Caco-2 (cell line): ENCODE data around the gene PID1. TPM values are rescaled to one million over a fixed set of nuclear protein-coding genes. Genes with fewer than 3 reads are reported as not detected.

Experiments
- BruUV-seq: library from RNA; stranded (reverse); fragments of 400-500 nt; replicated peaks from 2 replicates; lab custom pipeline; 2021; lab: Mats Ljungman, UMichigan
- CTCF ChIA-PET: fragments of 300-600 bp; sonication (Branson Sonifier 250); formaldehyde crosslinking; loops from one replicate; lab custom pipeline; 2022; ENCODE audit warnings: antibody characterized with exemption; lab: Charles Lee
- POLR2A ChIA-PET: fragments of 300-600 bp; sonication (Branson Sonifier 250); formaldehyde crosslinking; loops from one replicate; lab custom pipeline; 2022; ENCODE audit warnings: antibody characterized with exemption; lab: Charles Lee
- DNase-seq, 2 experiments: peaks; one replicate each; pipeline versions ENCODE4 v3.0.0 to v3.0.0-alpha.2; 2020 to 2022
- H3K27me3 ChIP-seq: replicated peaks from 2 replicates; pipeline ENCODE4 v1.6.0; 2011; ENCODE audit warnings: low read length; ENCODE audit not compliant: control insufficient read depth, insufficient read depth
- H3K36me3 ChIP-seq: 2 replicates; pipeline ENCODE4 v1.5.1; 2011; ENCODE audit warnings: low read length; ENCODE audit not compliant: control insufficient read depth, insufficient read depth
- H3K4me1 ChIP-seq: fragments of 250-450 bp; sonication (Bioruptor Pico); 2 replicates; pipeline ENCODE4 v1.5.1; 2020; ENCODE audit warnings: mild to moderate bottlenecking
- H3K4me3 ChIP-seq: 2 replicates; pipeline ENCODE4 v1.5.1; 2011; ENCODE audit warnings: low read depth, mild to moderate bottlenecking, control low read depth, low read length
- H3K9me3 ChIP-seq: fragments of 250-450 bp; sonication (Bioruptor Pico); 2 replicates; pipeline ENCODE4 v1.5.1; 2020; ENCODE audit warnings: mild to moderate bottlenecking, moderate library complexity
- H3K27ac Mint-ChIP-seq: one replicate; pipeline ENCODE4 v1.8.0; 2022; ENCODE audit warnings: mixed read lengths; ENCODE audit not compliant: unreplicated experiment
- H3K27me3 Mint-ChIP-seq: one replicate; pipeline ENCODE4 v1.8.0; 2022; ENCODE audit warnings: mixed read lengths; ENCODE audit not compliant: insufficient read depth, unreplicated experiment
- H3K36me3 Mint-ChIP-seq: one replicate; pipeline ENCODE4 v1.8.0; 2022; ENCODE audit warnings: mild to moderate bottlenecking, mixed read lengths; ENCODE audit not compliant: insufficient read depth, unreplicated experiment
- H3K4me1 Mint-ChIP-seq: one replicate; pipeline ENCODE4 v1.8.0; 2022; ENCODE audit warnings: low read depth, mixed read lengths; ENCODE audit not compliant: unreplicated experiment
- H3K4me3 Mint-ChIP-seq: one replicate; pipeline ENCODE4 v1.8.0; 2022; ENCODE audit warnings: mild to moderate bottlenecking, moderate library complexity, mixed read lengths; ENCODE audit not compliant: unreplicated experiment
- H3K9me3 Mint-ChIP-seq: one replicate; pipeline ENCODE4 v1.8.0; 2022; ENCODE audit warnings: mixed read lengths; ENCODE audit not compliant: unreplicated experiment
- CTCF ChIP-seq, 2 experiments: fragments of 200-600 bp in 1 of 2; IDR thresholded peaks; 1 replicate in 1 of 2; 2 replicates in 1 of 2; pipeline versions ENCODE4 v1.5.1 to v1.8.0; 2011 to 2022; ENCODE audit warnings: antibody characterized with exemption in 1 of 2, control low read depth in 1 of 2, inconsistent platforms in 1 of 2, low read depth in 1 of 2, low read length in 1 of 2, mild to moderate bottlenecking in 1 of 2, moderate library complexity in 1 of 2; ENCODE audit not compliant: insufficient read depth in 1 of 2, severe bottlenecking in 1 of 2, unreplicated experiment in 1 of 2
- intact Hi-C: fragments of 100-400 bp; cut with micrococcal nuclease; formaldehyde crosslinking; loops from one replicate; pipeline ENCODE4 v1.10.0; 2022; ENCODE audit not compliant: unreplicated experiment
- total RNA-seq: library from RNA; stranded (reverse); gene quantifications from 2 replicates; pipeline ENCODE4 v1.2.3, GENCODE V29; 2022

Gene PID1
- total RNA-seq, 1 experiment from 2014 or later = 9.8 TPM

GRCh38 chr2:229001196-229001595 lies 269.9 kb downstream of the PID1 start:
- Mint-ChIP-seq H3K36me3 (no peaks in the 10 kb centered on the region), H3K4me3 (no peak overlapping the region), H3K27me3 (no peaks in the 10 kb centered on the region), H3K27ac (no peak overlapping the region), H3K4me1 (no peaks in the 10 kb centered on the region), H3K9me3 (peaks cover 15% of the 10 kb centered on the region)
- intact Hi-C loops = no loop called here
- CTCF ChIA-PET = no interaction called here
- BruUV-seq = no TSS peak
- TF ChIP-seq CTCF (IDR thresholded peaks at IDR 0.05; ENCODE audit: insufficient read depth in 1 of 2, low read depth in 1 of 2, low read length in 1 of 2, severe bottlenecking in 1 of 2, unreplicated experiment in 1 of 2) = no peak
- H3K27me3 ChIP-seq = no peaks in the 10 kb centered on the region
- POLR2A ChIA-PET = no interaction called here
- H3K36me3 ChIP-seq = no peaks in the 10 kb centered on the region
- H3K9me3 ChIP-seq = no peaks in the 10 kb centered on the region
- no peak overlapping the region for H3K4me3 ChIP-seq
- DNase-seq = no peak
- no peaks in the 10 kb centered on the region for H3K4me1 ChIP-seq

DNA sequence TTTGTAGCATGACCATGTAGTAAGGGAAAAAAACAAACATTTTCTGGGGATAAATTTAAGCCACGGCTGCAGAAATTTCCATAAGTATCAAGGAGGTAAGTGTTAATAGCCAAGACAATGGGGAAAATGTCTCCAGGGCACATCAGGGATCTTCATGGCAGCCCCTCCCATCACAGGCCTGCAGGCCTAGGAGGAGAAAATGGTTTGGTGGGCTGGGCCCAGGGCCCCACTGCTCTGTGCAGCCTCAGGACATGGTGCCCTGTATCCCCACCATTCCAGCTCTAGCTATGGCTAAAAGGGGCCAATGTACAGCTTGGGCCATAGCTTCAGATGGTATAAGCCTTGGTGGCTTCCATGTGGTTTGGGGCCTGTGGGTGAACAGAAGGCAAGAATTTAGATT lies 271.8 kb downstream of the PID1 start:
- no peak for TF ChIP-seq CTCF (IDR thresholded peaks at IDR 0.05; ENCODE audit: insufficient read depth in 1 of 2, low read depth in 1 of 2, low read length in 1 of 2, severe bottlenecking in 1 of 2, unreplicated experiment in 1 of 2)
- no peak overlapping the region for H3K27ac Mint-ChIP-seq
- no peaks in the 10 kb centered on the region for H3K36me3 ChIP-seq
- H3K4me3 ChIP-seq = no peak overlapping the region
- ChIA-PET POLR2A (no interaction called here), CTCF (no interaction called here)
- intact Hi-C loops = no loop called here
- no peaks in the 10 kb centered on the region for H3K27me3 ChIP-seq
- H3K27me3 Mint-ChIP-seq = no peaks in the 10 kb centered on the region
- no peaks in the 10 kb centered on the region for H3K4me1 Mint-ChIP-seq
- no peak overlapping the region for H3K4me3 Mint-ChIP-seq
- H3K36me3 Mint-ChIP-seq = no peaks in the 10 kb centered on the region
- no peak for DNase-seq
- no peaks in the 10 kb centered on the region for H3K4me1 ChIP-seq
- BruUV-seq = no TSS peak
- no peaks in the 10 kb centered on the region for H3K9me3 ChIP-seq
- H3K9me3 Mint-ChIP-seq = peaks cover 15% of the 10 kb centered on the region

GRCh38 chr2:228988786-228989185 lies 282.3 kb downstream of the PID1 start:
- TF ChIP-seq CTCF (IDR thresholded peaks at IDR 0.05; ENCODE audit: insufficient read depth in 1 of 2, low read depth in 1 of 2, low read length in 1 of 2, severe bottlenecking in 1 of 2, unreplicated experiment in 1 of 2) = no peak
- Mint-ChIP-seq H3K27me3 (no peaks in the 10 kb centered on the region), H3K4me3 (no peak overlapping the region), H3K9me3 (peaks cover 6% of the 10 kb centered on the region), H3K4me1 (no peaks in the 10 kb centered on the region), H3K36me3 (no peaks in the 10 kb centered on the region), H3K27ac (no peak overlapping the region)
- Histone ChIP-seq H3K9me3 (no peaks in the 10 kb centered on the region), H3K4me1 (no peaks in the 10 kb centered on the region), H3K36me3 (no peaks in the 10 kb centered on the region), H3K27me3 (no peaks in the 10 kb centered on the region), H3K4me3 (no peak overlapping the region)
- POLR2A ChIA-PET = no interaction called here
- BruUV-seq = no TSS peak
- DNase-seq = no peak
- intact Hi-C loops = no loop called here
- CTCF ChIA-PET = no interaction called here
